HG02642 (cell line): ENCODE results near the gene CNPY2.
"Not testable (repeated sequence)": the region's sequence is repeated elsewhere in the genome, so short reads cannot be mapped to it uniquely, and the experiment has no call there.

ENCODE experiments used
- ATAC-seq: cut with Tn5 transposase; IDR thresholded peaks from one replicate; pipeline ENCODE4 v1.9.1; 2021; ENCODE audit warnings: mild to moderate bottlenecking; ENCODE audit not compliant: unreplicated experiment, poor library complexity

CNPY2 gene

DNA sequence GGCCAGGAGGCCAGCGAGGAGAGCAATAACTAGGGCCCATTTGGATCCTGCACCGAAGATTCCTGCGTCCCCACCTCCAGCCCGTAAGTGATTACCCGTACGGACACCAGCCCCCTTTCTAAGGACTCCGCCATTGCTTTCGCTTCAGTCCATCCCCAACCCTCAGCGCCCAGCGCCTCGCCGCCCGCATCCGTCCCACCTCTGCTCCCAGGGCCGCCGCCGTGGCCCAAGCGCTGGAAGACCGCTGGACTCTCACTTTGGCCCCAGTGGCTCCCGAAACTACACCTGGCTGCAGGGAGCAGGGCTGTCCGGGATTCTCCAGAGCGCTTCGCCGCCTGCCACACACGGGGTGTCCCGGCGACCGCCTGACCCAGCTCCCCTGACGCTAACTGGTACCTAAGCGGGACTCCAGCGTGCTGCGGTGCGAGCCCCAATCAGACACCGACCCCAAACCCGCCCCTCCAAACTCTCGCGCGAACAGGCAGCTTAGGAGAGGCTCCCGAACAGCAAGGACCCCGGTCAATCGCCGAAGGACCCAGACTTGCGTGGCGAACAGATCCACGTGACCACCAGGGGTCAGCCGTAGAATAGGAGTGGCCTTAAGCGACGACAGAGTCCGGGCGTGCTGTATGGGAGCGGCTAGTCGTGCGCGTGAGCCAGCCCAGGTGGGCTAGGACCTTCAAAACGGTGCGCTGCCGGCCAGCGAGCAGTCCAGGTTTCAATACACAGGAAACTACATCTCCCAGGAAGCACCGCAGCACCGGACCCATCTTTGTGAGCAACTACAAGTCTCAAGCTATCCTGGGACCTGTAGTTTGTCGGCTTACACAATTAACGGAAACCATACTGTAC, at the start of gene CNPY2:
CNPY2 (minus strand) TSS at position 367 of the 852 bp plus-strand sequence. CDS start 771 bp downstream, outside the sequence.
- peak; percentile 92 for ATAC-seq

DNA sequence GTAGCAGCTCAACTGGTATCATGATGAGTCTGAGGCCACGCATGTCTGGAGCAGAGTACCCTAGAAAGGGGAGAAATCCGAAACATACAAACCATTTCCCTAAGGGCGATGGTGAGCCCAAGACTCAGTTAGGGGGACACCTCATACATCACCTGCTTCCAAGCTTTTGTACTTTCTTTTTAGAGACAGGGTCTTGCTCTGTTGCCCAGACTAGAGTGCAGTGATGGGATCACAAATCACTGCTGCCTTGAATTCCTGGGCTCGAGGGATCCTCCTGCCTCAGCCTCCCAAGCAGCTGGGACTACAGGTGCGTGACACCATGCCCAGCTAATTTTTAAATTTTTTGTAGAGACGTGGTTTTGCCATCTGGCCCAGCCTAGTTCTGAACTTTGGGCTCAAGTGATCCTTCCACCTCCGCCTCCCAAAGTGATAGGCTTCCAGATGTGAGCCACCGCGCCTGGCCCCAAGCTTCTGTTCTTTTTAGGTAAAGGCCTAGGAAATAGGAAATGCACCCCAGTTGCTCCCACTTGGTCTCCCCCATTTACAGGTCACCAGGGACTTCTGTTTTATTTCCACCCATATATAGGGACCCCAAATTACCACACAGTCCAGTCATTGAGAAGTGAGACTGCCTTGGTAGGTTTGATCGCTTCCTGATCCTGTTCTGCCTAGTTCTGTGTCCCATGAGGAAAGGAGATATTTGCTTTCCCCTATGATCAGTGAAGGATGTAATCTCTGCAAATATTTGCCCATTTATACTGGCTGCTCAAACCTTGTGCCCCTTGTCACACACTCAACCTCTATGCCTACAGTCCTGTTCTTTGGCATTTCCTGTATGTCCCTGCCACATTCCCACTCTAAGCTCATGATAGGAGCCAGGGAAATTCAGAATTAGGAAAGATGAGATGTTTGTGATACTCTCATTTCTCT, 46.6 kb upstream of the CNPY2 start, which contains the start of gene APOF:
APOF (minus strand) TSS at position 728 of the 930 bp plus-strand sequence; CDS start at position 616, 112 bp downstream.
- no peak for ATAC-seq

GRCh38 chr12:56361487-56362129, 45.8 kb upstream of the CNPY2 start:
- no peak for ATAC-seq

- peak; percentile 97 for ATAC-seq
Measured at GRCh38 chr12:56359851-56360767, 44.3 kb upstream of the CNPY2 start, which contains the start of gene STAT2. Gene STAT2, minus strand, starts transcription at chr12:56360107. Its CDS starts 3,536 bp downstream, at chr12:56356571.

DNA sequence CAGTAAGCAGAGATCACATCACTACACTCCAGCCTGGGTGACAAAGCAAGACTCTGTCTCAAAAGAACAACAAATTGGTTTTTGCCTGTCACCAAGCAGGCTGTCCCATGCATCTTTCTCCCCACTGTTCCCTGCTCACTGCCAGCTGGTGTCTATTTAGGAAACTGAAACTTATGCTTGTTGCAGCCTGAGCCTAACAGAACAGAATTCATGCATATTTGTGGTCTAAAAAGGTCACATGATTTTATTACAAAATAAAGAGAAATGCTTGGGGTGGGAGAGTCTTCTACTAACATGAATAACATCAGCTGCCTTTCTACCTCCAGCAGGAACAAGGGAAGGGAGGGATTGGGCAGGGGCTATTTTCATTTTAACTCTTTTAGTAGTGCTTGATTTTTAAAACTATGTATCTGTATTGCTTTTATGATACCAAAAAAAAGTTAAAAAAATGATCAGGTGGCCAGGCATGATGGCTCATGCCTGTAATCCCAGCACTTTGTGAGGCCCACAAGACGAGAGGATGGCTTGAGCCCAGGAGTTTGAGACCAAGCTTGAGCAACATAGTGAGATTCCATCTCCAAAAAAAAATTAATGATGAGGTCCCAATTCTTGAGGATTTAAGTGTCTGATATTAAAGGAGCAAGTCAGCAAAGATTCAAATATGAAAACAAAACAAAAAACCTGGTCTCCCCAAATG, 43.2 kb upstream of the CNPY2 start:
- ATAC-seq, result no peak

DNA sequence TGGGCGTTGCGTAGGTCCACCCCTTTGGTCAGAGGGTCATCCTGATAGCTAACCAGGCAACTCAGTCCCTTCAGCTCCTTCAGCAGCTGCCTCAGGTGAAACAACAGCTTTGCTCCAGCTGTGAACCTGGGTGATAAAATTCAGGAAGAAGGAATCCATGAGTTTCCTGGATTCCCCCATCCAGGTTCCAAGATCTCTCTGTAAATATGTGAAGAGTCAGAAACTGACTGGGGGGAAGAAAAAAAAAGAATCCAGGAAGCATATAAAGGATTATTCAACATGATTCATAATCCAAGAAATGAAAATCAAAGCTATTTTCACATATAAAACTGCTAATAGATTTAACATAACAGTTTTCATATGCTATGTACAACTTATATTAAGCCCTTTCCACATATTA, 35.5 kb upstream of the CNPY2 start:
- no peak for ATAC-seq

GRCh38 chr12:56350662-56351061, 34.9 kb upstream of the CNPY2 start:
- ATAC-seq, result no peak

GRCh38 chr12:56348776-56349175, 33.0 kb upstream of the CNPY2 start:
- ATAC-seq, result no peak

DNA sequence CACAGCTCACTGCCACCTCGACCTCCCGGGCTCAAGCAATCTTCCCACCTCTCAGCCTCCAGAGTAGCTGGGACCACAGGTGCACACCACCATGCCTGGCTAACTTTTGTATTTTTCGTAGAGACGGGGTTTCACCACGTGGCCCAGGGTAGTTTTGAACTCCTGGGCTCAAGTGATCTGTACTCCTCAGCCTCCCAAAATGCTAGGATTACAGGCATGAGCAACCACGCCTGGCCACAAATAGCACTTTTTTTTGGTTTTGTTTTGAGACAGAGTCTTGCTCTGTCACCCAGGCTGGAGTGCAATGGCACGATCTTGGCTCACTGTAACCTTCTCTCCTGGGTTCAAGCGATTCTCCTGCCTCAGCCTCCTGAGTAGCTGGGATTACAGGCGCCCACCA, 31.5 kb upstream of the CNPY2 start:
- not testable (repeated sequence) for ATAC-seq

DNA sequence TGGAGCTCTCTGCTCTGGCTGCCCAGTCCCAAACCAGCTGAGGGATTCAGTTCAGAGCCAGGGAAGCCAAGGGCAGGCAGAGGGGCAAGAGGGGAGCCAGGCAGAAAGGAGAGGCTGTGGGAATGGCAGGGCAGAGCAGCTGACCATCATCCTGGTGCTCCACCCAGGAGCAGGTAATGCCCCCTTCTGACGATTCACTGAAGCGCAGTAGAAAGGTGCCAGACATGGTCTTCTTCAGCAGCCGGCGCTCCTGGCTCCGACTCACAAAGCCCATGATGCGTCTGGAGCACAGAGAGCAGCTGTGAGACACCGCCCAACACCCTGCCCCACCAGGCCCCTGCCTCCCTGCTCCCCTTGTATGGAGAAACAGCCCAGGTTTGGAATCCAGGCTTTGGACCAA, 30.9 kb upstream of the CNPY2 start:
- no peak for ATAC-seq

- ATAC-seq, result not testable (repeated sequence)
Measured at GRCh38 chr12:56342290-56342689, 26.5 kb upstream of the CNPY2 start.

GRCh38 chr12:56341616-56342015, 25.8 kb upstream of the CNPY2 start:
- ATAC-seq, result no peak

- ATAC-seq, result no peak
Measured at GRCh38 chr12:56339158-56339422, 23.3 kb upstream of the CNPY2 start.

DNA sequence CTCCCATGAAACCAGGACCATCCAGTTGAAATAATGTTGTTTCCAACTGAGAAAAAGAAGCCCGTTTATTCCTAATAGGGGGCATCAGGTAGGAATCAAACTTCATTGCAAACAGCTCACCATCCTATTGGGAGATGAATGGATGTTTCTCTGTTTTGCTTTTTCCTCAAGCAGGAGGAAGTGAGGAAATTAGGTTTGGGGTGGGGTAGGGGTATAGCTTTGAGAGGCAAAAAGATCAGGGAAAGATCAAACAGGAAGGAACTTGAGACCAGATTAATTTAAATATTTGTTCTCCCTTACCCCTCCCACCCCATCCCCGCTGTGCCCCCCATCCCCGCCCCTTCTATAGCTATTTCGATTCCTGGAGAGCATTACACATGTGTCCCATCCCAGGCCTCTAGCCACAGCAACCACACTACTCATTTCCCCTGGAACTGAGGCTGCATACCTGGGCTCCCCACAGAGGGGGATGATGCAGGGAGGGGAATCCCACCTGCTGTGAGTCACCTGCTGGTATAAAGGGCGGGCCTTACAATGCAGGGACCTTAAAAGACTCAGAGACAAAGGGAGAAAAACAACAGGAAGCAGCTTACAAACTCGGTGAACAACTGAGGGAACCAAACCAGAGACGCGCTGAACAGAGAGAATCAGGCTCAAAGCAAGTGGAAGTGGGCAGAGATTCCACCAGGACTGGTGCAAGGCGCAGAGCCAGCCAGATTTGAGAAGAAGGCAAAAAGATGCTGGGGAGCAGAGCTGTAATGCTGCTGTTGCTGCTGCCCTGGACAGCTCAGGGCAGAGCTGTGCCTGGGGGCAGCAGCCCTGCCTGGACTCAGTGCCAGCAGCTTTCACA, 22.7 kb upstream of the CNPY2 start, which contains the start of gene IL23A:
IL23A (plus strand) TSS at position 577 of the 850 bp plus-strand sequence; CDS start at position 738, 161 bp downstream.
- ATAC-seq, result no peak

GRCh38 chr12:56337753-56338251, 22.0 kb upstream of the CNPY2 start:
- ATAC-seq, result no peak

DNA sequence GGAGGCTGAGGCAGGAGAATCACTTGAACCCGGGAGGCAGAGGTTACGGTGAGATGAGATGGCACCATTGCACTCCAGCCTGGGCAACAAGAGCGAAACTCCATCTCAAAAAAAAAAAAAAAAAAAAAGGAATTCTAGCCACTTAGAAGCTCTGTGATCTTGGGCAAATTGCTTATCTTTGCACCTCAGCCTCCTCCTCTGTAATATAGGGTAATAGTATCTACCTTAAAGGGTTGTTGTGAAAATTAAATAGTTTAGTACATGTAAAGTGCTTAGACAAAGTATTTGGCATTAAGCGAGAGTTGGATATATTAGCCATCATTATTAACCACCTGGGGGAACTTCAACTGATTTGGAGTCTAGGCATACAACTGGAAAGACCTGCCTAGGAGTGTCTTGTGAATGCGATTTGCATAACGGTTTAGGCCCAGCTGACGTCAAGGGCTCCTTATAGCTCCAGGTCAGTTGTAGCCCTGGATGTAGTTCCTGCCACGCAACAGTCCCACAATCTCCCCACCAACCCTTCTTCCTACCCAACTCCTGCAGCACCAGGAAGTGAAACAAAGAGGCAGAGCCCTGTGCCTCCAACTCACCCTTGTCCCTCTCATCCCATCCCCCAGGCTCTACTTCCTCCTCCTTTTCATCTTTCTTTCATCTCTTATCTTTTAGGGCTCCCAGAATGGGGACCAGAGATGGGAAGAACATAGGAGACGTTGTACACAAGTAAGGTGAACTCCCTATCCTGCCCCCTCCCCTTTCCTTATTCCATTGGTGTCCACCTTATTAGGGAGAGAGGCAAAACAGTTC, 20.8 kb upstream of the CNPY2 start:
- no peak for ATAC-seq

- not testable (repeated sequence) for ATAC-seq
Measured at GRCh38 chr12:56335527-56335926, 19.7 kb upstream of the CNPY2 start.
